SW 1271 (cell line): Measurements from ENCODE around the gene PARL.

ENCODE experiments used
- DNase-seq, 2 experiments: peaks; one replicate each; lab custom pipeline; 2025; lab: John Stamatoyannopoulos, UW

Gene PARL

GRCh38 chr3:183854318-183855035 is 30.2 kb downstream of the PARL start:
- DNase-seq = no peak

- DNase-seq = no peak
Observed at GRCh38 chr3:183845608-183846288, 38.9 kb downstream of the PARL start.

GRCh38 chr3:183845090-183845489 is 39.6 kb downstream of the PARL start:
- DNase-seq = no peak

- peak in 1 of 2 experiments; percentile 58 for DNase-seq
Observed at GRCh38 chr3:183844606-183845005, 40.1 kb downstream of the PARL start.

GRCh38 chr3:183839751-183840150 is 44.9 kb downstream of the PARL start:
- DNase-seq = no peak

GRCh38 chr3:183837894-183838293 is 46.8 kb downstream of the PARL start:
- no peak for DNase-seq

- DNase-seq = no peak
Observed at GRCh38 chr3:183837390-183837789, 47.3 kb downstream of the PARL start.

- DNase-seq = no peak
Observed at GRCh38 chr3:183833516-183833915, 51.2 kb downstream of the PARL start.

- DNase-seq = no peak
Observed at GRCh38 chr3:183830187-183830586, 54.5 kb downstream of the PARL start.

- DNase-seq = no peak
Observed at GRCh38 chr3:183829466-183829865, 55.2 kb downstream of the PARL start.

- DNase-seq = no peak
Observed at GRCh38 chr3:183828538-183828870, 56.2 kb downstream of the PARL start.

GRCh38 chr3:183827809-183828537 is 56.7 kb downstream of the PARL start:
- DNase-seq = no peak

- no peak for DNase-seq
Observed at GRCh38 chr3:183826448-183827250, 58.0 kb downstream of the PARL start.

GRCh38 chr3:183825456-183826161 is 59.1 kb downstream of the PARL start, which contains the start of gene MAP6D1:
Gene MAP6D1 (minus strand): TSS chr3:183825577. CDS start chr3:183825547, 30 bp downstream.
- peak in 1 of 2 experiments; percentile 49 for DNase-seq

GRCh38 chr3:183824761-183825455 is 59.8 kb downstream of the PARL start:
- DNase-seq = no peak

- DNase-seq = no peak
Observed at GRCh38 chr3:183823963-183824362, 60.7 kb downstream of the PARL start.

GRCh38 chr3:183822631-183823030 is 62.0 kb downstream of the PARL start:
- no peak for DNase-seq

- no peak for DNase-seq
Observed at GRCh38 chr3:183819831-183820230, 64.8 kb downstream of the PARL start.

GRCh38 chr3:183818706-183819624 is 65.7 kb downstream of the PARL start:
- DNase-seq = no peak
